Smooth muscle cell (in vitro differentiated cells): ENCODE data around the gene C6orf132. TPM values are rescaled to one million over a fixed set of nuclear protein-coding genes. Genes with fewer than 3 reads are reported as not detected.

Experiments
- DNase-seq: peaks from one replicate; lab custom pipeline; 2025; ENCODE audit not compliant: unreplicated experiment; lab: John Stamatoyannopoulos, UW
- H2AFZ ChIP-seq: fragments of 200-600 bp; sonication (generic); 2 replicates; pipeline ENCODE4 v1.6.0; 2016; ENCODE audit warnings: antibody characterized with exemption, low read depth, mild to moderate bottlenecking
- H3F3A ChIP-seq: fragments of 200-600 bp; sonication (generic); 2 replicates; pipeline ENCODE4 v1.6.0; 2017; ENCODE audit warnings: antibody characterized with exemption, low read depth
- H3K27ac ChIP-seq: fragments of 200-600 bp; sonication (generic); 2 replicates; pipeline ENCODE4 v1.5.1; 2016; ENCODE audit warnings: low read depth, mild to moderate bottlenecking
- H3K27me3 ChIP-seq: fragments of 200-600 bp; sonication (generic); 2 replicates; pipeline ENCODE4 v1.6.1; 2016; ENCODE audit warnings: low read depth, mild to moderate bottlenecking
- H3K36me3 ChIP-seq: fragments of 200-600 bp; sonication (generic); 2 replicates; pipeline ENCODE4 v1.5.1; 2016; ENCODE audit warnings: low read depth
- H3K4me1 ChIP-seq: fragments of 200-600 bp; sonication (generic); 2 replicates; pipeline ENCODE4 v1.5.1; 2016; ENCODE audit warnings: low read depth
- H3K4me2 ChIP-seq: fragments of 200-600 bp; sonication (generic); 2 replicates; pipeline ENCODE4 v1.6.0; 2016; ENCODE audit warnings: mild to moderate bottlenecking
- H3K4me3 ChIP-seq: fragments of 200-600 bp; sonication (generic); 2 replicates; pipeline ENCODE4 v1.5.1; 2016; ENCODE audit warnings: mild to moderate bottlenecking
- H3K79me2 ChIP-seq: fragments of 200-600 bp; sonication (generic); 2 replicates; pipeline ENCODE4 v1.6.0; 2016; ENCODE audit warnings: low read depth, mild to moderate bottlenecking
- H3K9ac ChIP-seq: fragments of 200-600 bp; sonication (generic); 2 replicates; pipeline ENCODE4 v1.6.0; 2016; ENCODE audit warnings: low read depth
- H3K9me3 ChIP-seq: fragments of 200-600 bp; sonication (generic); replicated peaks from 2 replicates; pipeline ENCODE4 v1.5.1; 2016; ENCODE audit warnings: low read depth
- H4K20me1 ChIP-seq: fragments of 200-600 bp; sonication (generic); 2 replicates; pipeline ENCODE4 v1.6.0; 2016; ENCODE audit warnings: low read depth
- CTCF ChIP-seq: fragments of 200-600 bp; sonication (generic); IDR thresholded peaks from 2 replicates; pipeline ENCODE4 v1.5.1; 2017; ENCODE audit warnings: borderline replicate concordance, mild to moderate bottlenecking, antibody characterized with exemption; ENCODE audit not compliant: insufficient read depth, poor library complexity, severe bottlenecking
- WGBS: methylation state at CpG from one replicate; pipeline ENCODE4 v1.1.7; 2016; ENCODE audit warnings: low lambda C conversion rate; 5-methylcytosine and 5-hydroxymethylcytosine counted together
- polyA plus RNA-seq: library from polyadenylated mRNA; unstranded; fragments of >200 nt; fragmentation: Nextera tagmentation; extraction: Ambion mirVana; gene quantifications from 2 replicates; pipeline ENCODE4 v1.2.1, GENCODE V29; 2016
- total RNA-seq: library from RNA; depleted of rRNA; stranded (reverse); fragments of >200 nt; gene quantifications from 2 replicates; pipeline ENCODE4 v1.2.3, GENCODE V29; 2014

C6orf132 gene
- total and polyA plus RNA-seq, 2 experiments from 2014 or later = 1.4 to 4.9 TPM

GRCh38 chr6:42053601-42054000, 88.8 kb downstream of the C6orf132 start:
- Histone ChIP-seq H3K4me3 (no peak overlapping the region), H3K27ac (no peak overlapping the region)

GRCh38 chr6:42051268-42051653, 91.2 kb downstream of the C6orf132 start:
- Histone ChIP-seq H3K79me2 (peaks cover 12% of the 10 kb centered on the region), H3K27ac (no peak overlapping the region), H3K4me1 (peaks cover 5% of the 10 kb centered on the region), H3K4me3 (peak overlapping the region; percentile 93), H3K4me2 (peak overlapping the region; percentile 96), H4K20me1 (no peaks in the 10 kb centered on the region), H3K36me3 (peaks cover 9% of the 10 kb centered on the region), H3K9me3 (no peaks in the 10 kb centered on the region), H2AFZ (peak overlapping the region; percentile 96), H3K27me3 (no peaks in the 10 kb centered on the region), H3K9ac (peak overlapping the region; percentile 93), H3F3A (peaks cover 18% of the 10 kb centered on the region)
- 71% methylated on average over 8 of the region's 8 CpGs for WGBS
- no peak for DNase-seq
- TF ChIP-seq CTCF = no peak

More at GRCh38 chr6:42053601-42054000, 88.8 kb downstream of the C6orf132 start:
- H3K4me1 ChIP-seq = peaks cover 5% of the 10 kb centered on the region
- no peak for DNase-seq
- no peaks in the 10 kb centered on the region for H3F3A ChIP-seq
- H3K79me2 ChIP-seq = peaks cover 12% of the 10 kb centered on the region
- no peaks in the 10 kb centered on the region for H4K20me1 ChIP-seq
- H3K36me3 ChIP-seq = peaks cover 29% of the 10 kb centered on the region
- H3K9ac ChIP-seq = no peak overlapping the region
- TF ChIP-seq CTCF = no peak
- H2AFZ ChIP-seq = no peak overlapping the region
- H3K9me3 ChIP-seq = no peaks in the 10 kb centered on the region
- H3K27me3 ChIP-seq = no peaks in the 10 kb centered on the region
- no peak overlapping the region for H3K4me2 ChIP-seq

Other genes with a start within 250 kb of the C6orf132 start
- gene USP49, start 247.2 kb downstream of the C6orf132 start, total RNA-seq = 2.3 and 5.2 TPM in 2 replicates
- 1.9 and 3.0 TPM in 2 replicates for gene USP49, start 247.2 kb downstream of the C6orf132 start, polyA plus RNA-seq
- 13.2 and 13.4 TPM in 2 replicates for gene MED20, start 221.5 kb downstream of the C6orf132 start, total RNA-seq
- gene MED20, start 221.5 kb downstream of the C6orf132 start, polyA plus RNA-seq = 14.0 and 14.9 TPM in 2 replicates
- gene BYSL, start 221.1 kb downstream of the C6orf132 start, total RNA-seq = 10.8 and 11.4 TPM in 2 replicates
- gene BYSL, start 221.1 kb downstream of the C6orf132 start, polyA plus RNA-seq = 23.8 and 26.2 TPM in 2 replicates
- gene CCND3, start 200.8 kb downstream of the C6orf132 start, total RNA-seq = 31.5 and 48.0 TPM in 2 replicates
- gene CCND3, start 200.8 kb downstream of the C6orf132 start, polyA plus RNA-seq = 84.2 and 107 TPM in 2 replicates
- 9.8 and 11.3 TPM in 2 replicates for gene TAF8, start 92.1 kb downstream of the C6orf132 start, total RNA-seq
- gene TAF8, start 92.1 kb downstream of the C6orf132 start, polyA plus RNA-seq = 8.1 and 9.3 TPM in 2 replicates
- gene GUCA1A, start 30.7 kb upstream of the C6orf132 start, total RNA-seq = 1.6 and 2.3 TPM in 2 replicates
- 3.9 and 7.2 TPM in 2 replicates for gene GUCA1A, start 30.7 kb upstream of the C6orf132 start, polyA plus RNA-seq
- 0.27 TPM in 2 replicates for gene GUCA1B, start 52.3 kb upstream of the C6orf132 start, total RNA-seq
- 0.24 TPM in 1 of 2 replicates, not detected in the other for gene GUCA1B, start 52.3 kb upstream of the C6orf132 start, polyA plus RNA-seq
- 45.3 and 47.8 TPM in 2 replicates for gene MRPS10, start 75.2 kb upstream of the C6orf132 start, total RNA-seq
- 39.9 and 41.1 TPM in 2 replicates for gene MRPS10, start 75.2 kb upstream of the C6orf132 start, polyA plus RNA-seq